Measurements from ENCODE around the gene EEFSEC. TPM values are rescaled to one million over a fixed set of nuclear protein-coding genes. Genes with fewer than 3 reads are reported as not detected.
A peak's percentile ranks its signal among the peaks of the same experiment; 100 is the strongest.

The EEFSEC gene
- total and polyA plus RNA-seq, 2 experiments from 2014 or later, result 10.1 to 16.2 TPM

DNA sequence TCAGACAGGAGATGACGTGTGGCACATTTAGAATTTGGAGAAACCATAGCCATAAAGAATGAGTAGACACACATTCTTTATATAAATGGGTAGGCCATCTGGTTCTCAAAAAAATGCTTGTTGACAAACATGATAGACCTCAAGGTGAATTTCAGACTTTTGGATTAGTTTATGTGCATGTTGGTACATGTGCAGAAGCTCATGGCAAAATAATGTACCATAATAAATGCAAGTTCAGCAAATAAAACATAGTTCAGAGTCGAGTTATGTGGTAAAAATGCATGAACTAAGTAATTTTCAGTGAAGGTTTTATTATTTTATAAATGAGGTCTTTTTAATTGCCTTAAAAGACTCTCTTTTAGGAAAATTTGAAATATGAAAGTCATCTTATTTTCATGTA, 24.6 kb downstream of the EEFSEC start:
- Mint-ChIP-seq H3K4me1 (peaks cover 62% of the 10 kb centered on the region), H3K4me3 (no peak overlapping the region), H3K36me3 (ENCODE audit: low read depth) (no peaks in the 10 kb centered on the region), H3K27ac (peak overlapping the region; percentile 59; the same call in 1 of the 2 replicates), H3K27me3 (ENCODE audit: insufficient read depth, low read depth, poor library complexity) (peaks cover 4% of the 10 kb centered on the region), H3K9me3 (no peaks in the 10 kb centered on the region)
- Histone ChIP-seq H3K4me2 (peak overlapping the region; percentile 65), H3K36me3 (ENCODE audit: insufficient read depth) (no peaks in the 10 kb centered on the region), H3K9me2 (ENCODE audit: insufficient read depth) (no peaks in the 10 kb centered on the region), H4K20me1 (replicated peaks; ENCODE audit: insufficient read depth) (no peaks in the 10 kb centered on the region), H3F3A (replicated peaks; ENCODE audit: low read depth) (no peaks in the 10 kb centered on the region), H2AFZ (no peak overlapping the region), H3K79me2 (replicated peaks; ENCODE audit: insufficient read depth) (peaks cover 21% of the 10 kb centered on the region), H3K27ac (ENCODE audit: low read depth) (0 out of 2 replicates have a peak overlapping the region, but pooled peaks have one; percentile 8), H3K27me3 (ENCODE audit: insufficient read depth) (no peaks in the 10 kb centered on the region), H3K4me3 (no peak overlapping the region), H3K4me1 (ENCODE audit: insufficient read depth) (peaks cover 61% of the 10 kb centered on the region)
- no peak for ATAC-seq
- no peak for DNase-seq (ENCODE audit: low spot score)
- TF ChIP-seq CREB1 (CRISPR knock-in tag; IDR thresholded peaks at IDR 0.05; ENCODE audit: low read depth), result no peak
- TF ChIP-seq, protein P1, sequence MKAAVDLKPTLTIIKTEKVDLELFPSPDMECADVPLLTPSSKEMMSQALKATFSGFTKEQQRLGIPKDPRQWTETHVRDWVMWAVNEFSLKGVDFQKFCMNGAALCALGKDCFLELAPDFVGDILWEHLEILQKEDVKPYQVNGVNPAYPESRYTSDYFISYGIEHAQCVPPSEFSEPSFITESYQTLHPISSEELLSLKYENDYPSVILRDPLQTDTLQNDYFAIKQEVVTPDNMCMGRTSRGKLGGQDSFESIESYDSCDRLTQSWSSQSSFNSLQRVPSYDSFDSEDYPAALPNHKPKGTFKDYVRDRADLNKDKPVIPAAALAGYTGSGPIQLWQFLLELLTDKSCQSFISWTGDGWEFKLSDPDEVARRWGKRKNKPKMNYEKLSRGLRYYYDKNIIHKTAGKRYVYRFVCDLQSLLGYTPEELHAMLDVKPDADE (IDR thresholded peaks at IDR 0.05), result no peak
- no peak for TF ChIP-seq POLR2AphosphoS5 (IDR thresholded peaks at IDR 0.05; ENCODE audit: low read depth)
- no peak for TF ChIP-seq STAT1 (IDR thresholded peaks at IDR 0.05; ENCODE audit: unreplicated experiment)
- TF ChIP-seq NANOG (IDR thresholded peaks at IDR 0.05; ENCODE audit: borderline replicate concordance), result no peak
- TF ChIP-seq, protein P2, sequence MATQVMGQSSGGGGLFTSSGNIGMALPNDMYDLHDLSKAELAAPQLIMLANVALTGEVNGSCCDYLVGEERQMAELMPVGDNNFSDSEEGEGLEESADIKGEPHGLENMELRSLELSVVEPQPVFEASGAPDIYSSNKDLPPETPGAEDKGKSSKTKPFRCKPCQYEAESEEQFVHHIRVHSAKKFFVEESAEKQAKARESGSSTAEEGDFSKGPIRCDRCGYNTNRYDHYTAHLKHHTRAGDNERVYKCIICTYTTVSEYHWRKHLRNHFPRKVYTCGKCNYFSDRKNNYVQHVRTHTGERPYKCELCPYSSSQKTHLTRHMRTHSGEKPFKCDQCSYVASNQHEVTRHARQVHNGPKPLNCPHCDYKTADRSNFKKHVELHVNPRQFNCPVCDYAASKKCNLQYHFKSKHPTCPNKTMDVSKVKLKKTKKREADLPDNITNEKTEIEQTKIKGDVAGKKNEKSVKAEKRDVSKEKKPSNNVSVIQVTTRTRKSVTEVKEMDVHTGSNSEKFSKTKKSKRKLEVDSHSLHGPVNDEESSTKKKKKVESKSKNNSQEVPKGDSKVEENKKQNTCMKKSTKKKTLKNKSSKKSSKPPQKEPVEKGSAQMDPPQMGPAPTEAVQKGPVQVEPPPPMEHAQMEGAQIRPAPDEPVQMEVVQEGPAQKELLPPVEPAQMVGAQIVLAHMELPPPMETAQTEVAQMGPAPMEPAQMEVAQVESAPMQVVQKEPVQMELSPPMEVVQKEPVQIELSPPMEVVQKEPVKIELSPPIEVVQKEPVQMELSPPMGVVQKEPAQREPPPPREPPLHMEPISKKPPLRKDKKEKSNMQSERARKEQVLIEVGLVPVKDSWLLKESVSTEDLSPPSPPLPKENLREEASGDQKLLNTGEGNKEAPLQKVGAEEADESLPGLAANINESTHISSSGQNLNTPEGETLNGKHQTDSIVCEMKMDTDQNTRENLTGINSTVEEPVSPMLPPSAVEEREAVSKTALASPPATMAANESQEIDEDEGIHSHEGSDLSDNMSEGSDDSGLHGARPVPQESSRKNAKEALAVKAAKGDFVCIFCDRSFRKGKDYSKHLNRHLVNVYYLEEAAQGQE (IDR thresholded peaks at IDR 0.05; ENCODE audit: unreplicated experiment), result no peak
- TF ChIP-seq, protein P3, sequence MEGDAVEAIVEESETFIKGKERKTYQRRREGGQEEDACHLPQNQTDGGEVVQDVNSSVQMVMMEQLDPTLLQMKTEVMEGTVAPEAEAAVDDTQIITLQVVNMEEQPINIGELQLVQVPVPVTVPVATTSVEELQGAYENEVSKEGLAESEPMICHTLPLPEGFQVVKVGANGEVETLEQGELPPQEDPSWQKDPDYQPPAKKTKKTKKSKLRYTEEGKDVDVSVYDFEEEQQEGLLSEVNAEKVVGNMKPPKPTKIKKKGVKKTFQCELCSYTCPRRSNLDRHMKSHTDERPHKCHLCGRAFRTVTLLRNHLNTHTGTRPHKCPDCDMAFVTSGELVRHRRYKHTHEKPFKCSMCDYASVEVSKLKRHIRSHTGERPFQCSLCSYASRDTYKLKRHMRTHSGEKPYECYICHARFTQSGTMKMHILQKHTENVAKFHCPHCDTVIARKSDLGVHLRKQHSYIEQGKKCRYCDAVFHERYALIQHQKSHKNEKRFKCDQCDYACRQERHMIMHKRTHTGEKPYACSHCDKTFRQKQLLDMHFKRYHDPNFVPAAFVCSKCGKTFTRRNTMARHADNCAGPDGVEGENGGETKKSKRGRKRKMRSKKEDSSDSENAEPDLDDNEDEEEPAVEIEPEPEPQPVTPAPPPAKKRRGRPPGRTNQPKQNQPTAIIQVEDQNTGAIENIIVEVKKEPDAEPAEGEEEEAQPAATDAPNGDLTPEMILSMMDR (conservative IDR thresholded peaks at IDR 0.05; ENCODE audit: low read depth in 2 of 2), result no peak
- no peak for TF ChIP-seq JUNB (IDR thresholded peaks at IDR 0.05; ENCODE audit: unreplicated experiment)
- TF ChIP-seq ZNF114 (CRISPR knock-in tag; IDR thresholded peaks at IDR 0.05), result no peak
- TF ChIP-seq, protein P4, sequence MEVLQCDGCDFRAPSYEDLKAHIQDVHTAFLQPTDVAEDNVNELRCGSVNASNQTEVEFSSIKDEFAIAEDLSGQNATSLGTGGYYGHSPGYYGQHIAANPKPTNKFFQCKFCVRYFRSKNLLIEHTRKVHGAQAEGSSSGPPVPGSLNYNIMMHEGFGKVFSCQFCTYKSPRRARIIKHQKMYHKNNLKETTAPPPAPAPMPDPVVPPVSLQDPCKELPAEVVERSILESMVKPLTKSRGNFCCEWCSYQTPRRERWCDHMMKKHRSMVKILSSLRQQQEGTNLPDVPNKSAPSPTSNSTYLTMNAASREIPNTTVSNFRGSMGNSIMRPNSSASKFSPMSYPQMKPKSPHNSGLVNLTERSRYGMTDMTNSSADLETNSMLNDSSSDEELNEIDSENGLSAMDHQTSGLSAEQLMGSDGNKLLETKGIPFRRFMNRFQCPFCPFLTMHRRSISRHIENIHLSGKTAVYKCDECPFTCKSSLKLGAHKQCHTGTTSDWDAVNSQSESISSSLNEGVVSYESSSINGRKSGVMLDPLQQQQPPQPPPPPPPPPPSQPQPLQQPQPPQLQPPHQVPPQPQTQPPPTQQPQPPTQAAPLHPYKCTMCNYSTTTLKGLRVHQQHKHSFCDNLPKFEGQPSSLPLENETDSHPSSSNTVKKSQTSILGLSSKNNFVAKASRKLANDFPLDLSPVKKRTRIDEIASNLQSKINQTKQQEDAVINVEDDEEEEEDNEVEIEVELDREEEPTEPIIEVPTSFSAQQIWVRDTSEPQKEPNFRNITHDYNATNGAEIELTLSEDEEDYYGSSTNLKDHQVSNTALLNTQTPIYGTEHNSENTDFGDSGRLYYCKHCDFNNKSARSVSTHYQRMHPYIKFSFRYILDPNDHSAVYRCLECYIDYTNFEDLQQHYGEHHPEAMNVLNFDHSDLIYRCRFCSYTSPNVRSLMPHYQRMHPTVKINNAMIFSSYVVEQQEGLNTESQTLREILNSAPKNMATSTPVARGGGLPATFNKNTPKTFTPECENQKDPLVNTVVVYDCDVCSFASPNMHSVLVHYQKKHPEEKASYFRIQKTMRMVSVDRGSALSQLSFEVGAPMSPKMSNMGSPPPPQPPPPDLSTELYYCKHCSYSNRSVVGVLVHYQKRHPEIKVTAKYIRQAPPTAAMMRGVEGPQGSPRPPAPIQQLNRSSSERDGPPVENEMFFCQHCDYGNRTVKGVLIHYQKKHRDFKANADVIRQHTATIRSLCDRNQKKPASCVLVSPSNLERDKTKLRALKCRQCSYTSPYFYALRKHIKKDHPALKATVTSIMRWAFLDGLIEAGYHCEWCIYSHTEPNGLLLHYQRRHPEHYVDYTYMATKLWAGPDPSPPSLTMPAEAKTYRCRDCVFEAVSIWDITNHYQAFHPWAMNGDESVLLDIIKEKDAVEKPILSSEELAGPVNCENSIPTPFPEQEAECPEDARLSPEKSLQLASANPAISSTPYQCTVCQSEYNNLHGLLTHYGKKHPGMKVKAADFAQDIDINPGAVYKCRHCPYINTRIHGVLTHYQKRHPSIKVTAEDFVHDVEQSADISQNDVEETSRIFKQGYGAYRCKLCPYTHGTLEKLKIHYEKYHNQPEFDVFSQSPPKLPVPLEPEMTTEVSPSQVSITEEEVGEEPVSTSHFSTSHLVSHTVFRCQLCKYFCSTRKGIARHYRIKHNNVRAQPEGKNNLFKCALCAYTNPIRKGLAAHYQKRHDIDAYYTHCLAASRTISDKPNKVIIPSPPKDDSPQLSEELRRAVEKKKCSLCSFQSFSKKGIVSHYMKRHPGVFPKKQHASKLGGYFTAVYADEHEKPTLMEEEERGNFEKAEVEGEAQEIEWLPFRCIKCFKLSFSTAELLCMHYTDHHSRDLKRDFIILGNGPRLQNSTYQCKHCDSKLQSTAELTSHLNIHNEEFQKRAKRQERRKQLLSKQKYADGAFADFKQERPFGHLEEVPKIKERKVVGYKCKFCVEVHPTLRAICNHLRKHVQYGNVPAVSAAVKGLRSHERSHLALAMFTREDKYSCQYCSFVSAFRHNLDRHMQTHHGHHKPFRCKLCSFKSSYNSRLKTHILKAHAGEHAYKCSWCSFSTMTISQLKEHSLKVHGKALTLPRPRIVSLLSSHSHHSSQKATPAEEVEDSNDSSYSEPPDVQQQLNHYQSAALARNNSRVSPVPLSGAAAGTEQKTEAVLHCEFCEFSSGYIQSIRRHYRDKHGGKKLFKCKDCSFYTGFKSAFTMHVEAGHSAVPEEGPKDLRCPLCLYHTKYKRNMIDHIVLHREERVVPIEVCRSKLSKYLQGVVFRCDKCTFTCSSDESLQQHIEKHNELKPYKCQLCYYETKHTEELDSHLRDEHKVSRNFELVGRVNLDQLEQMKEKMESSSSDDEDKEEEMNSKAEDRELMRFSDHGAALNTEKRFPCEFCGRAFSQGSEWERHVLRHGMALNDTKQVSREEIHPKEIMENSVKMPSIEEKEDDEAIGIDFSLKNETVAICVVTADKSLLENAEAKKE (CRISPR knock-in tag; IDR thresholded peaks at IDR 0.05), result no peak
